A549 (cell line): ENCODE results near the gene KIT. TPM values are rescaled to one million over a fixed set of nuclear protein-coding genes. Genes with fewer than 3 reads are reported as not detected.

Source experiments
- ATAC-seq, 2 experiments: fragments of 200-7000 bp in 1 of 2; fragments of >200 bp in 1 of 2; cut with Nextera tagmentation in 1 of 2; cut with Tn5 transposase in 1 of 2; 3 replicates each; pipeline versions ENCODE4 v1.8.0 to v1.9.1; 2018 to 2020; ENCODE audit warnings: mild to moderate bottlenecking in 1 of 2, moderate library complexity in 1 of 2
- CTCF ChIA-PET: fragments of 300-600 bp; sonication (Branson Sonifier 250); formaldehyde crosslinking; extraction: SDS; loops from one replicate; lab custom pipeline; 2021; ENCODE audit warnings: antibody characterized with exemption, inconsistent platforms; lab: Yijun Ruan, JAX
- POLR2A ChIA-PET: fragments of 350-600 bp; formaldehyde crosslinking; extraction: SDS; loops from one replicate; lab custom pipeline; 2021; ENCODE audit warnings: antibody characterized with exemption, inconsistent platforms; lab: Yijun Ruan, JAX
- DNase-seq, 2 experiments: peaks; one replicate each; pipeline versions ENCODE4 v3.0.0 to v3.0.0-alpha.2; 2011 to 2016; ENCODE audit warnings: low read depth in 1 of 2, low spot score in 1 of 2
- FAIRE-seq: peaks from 2 replicates; lab custom pipeline; 2011; peaks lifted over from hg19 to GRCh38; lab: Jason Lieb, UNC
- H3K27ac ChIP-seq, 2 experiments: fragments of >200 bp; sonication (Bioruptor Twin); formaldehyde crosslinking; 3 replicates each; pipeline ENCODE4 v1.5.1; 2016 to 2017
- H3K4me1 ChIP-seq: fragments of >200 bp; sonication (Bioruptor Twin); formaldehyde crosslinking; 3 replicates; pipeline ENCODE4 v1.6.1; 2016
- H3K4me2 ChIP-seq: fragments of >200 bp; sonication (Bioruptor Twin); formaldehyde crosslinking; 3 replicates; pipeline ENCODE4 v1.6.1; 2016
- H3K4me3 ChIP-seq: fragments of >200 bp; sonication (Bioruptor Twin); formaldehyde crosslinking; 3 replicates; pipeline ENCODE4 v1.5.1; 2016
- H3K9me3 ChIP-seq: fragments of >200 bp; sonication (Bioruptor Twin); formaldehyde crosslinking; 3 replicates; pipeline ENCODE4 v1.6.1; 2016
- CBX8 ChIP-seq: fragments of 200-600 bp; sonication (generic); IDR thresholded peaks from 2 replicates; pipeline ENCODE4 v1.6.1; 2016
- CHD4 ChIP-seq: fragments of 200-600 bp; sonication (generic); IDR thresholded peaks from 2 replicates; pipeline ENCODE4 v1.6.1; 2016; ENCODE audit warnings: antibody characterized with exemption, mild to moderate bottlenecking, borderline replicate concordance
- EHMT2 ChIP-seq: fragments of 200-600 bp; sonication (generic); IDR thresholded peaks from 2 replicates; pipeline ENCODE4 v1.6.1; 2016; ENCODE audit warnings: antibody characterized with exemption, low read depth, mild to moderate bottlenecking, moderate library complexity
- ELK1 ChIP-seq: fragments of 150-350 bp; IDR thresholded peaks from 2 replicates; pipeline ENCODE4 v1.6.1; 2014; ENCODE audit warnings: low read depth, mild to moderate bottlenecking, low read length
- FOSB ChIP-seq: fragments of 250-450 bp; sonication (Bioruptor Pico); IDR thresholded peaks from 2 replicates; pipeline ENCODE4 v1.5.0; 2020; ENCODE audit warnings: mild to moderate bottlenecking, moderate library complexity
- FOSL2 ChIP-seq, 2 experiments: fragments of 450-650 bp in 1 of 2; fragments of >200 bp in 1 of 2; sonication (Bioruptor Twin) in 1 of 2; formaldehyde crosslinking; IDR thresholded peaks; 2 replicates each; pipeline versions ENCODE4 v1.5.0 to v1.6.1; 2016 to 2020; ENCODE audit warnings: mild to moderate bottlenecking in 1 of 2, moderate library complexity in 1 of 2
- FOXS1 ChIP-seq: fragments of 250-450 bp; sonication (Bioruptor Pico); IDR thresholded peaks from 2 replicates; pipeline ENCODE4 v1.5.0; 2020; ENCODE audit warnings: mild to moderate bottlenecking, moderate library complexity
- HDAC2 ChIP-seq: fragments of 200-600 bp; sonication (generic); IDR thresholded peaks from 2 replicates; pipeline ENCODE4 v1.6.1; 2016
- JUNB ChIP-seq: fragments of >200 bp; sonication (Bioruptor Twin); formaldehyde crosslinking; IDR thresholded peaks from 2 replicates; pipeline ENCODE4 v1.6.1; 2016
- KDM5A ChIP-seq: fragments of 200-600 bp; sonication (generic); IDR thresholded peaks from 2 replicates; pipeline ENCODE4 v1.6.1; 2016; ENCODE audit warnings: antibody characterized with exemption, mild to moderate bottlenecking
- MAFK ChIP-seq: fragments of 450-650 bp; IDR thresholded peaks from 2 replicates; pipeline ENCODE4 v1.6.1; 2014; ENCODE audit not compliant: partially characterized antibody
- MAZ ChIP-seq: fragments of 150-350 bp; IDR thresholded peaks from 2 replicates; pipeline ENCODE4 v1.6.1; 2014; ENCODE audit warnings: antibody characterized with exemption, low read depth, low read length, borderline replicate concordance
- NFE2L2 ChIP-seq: fragments of 150-350 bp; conservative IDR thresholded peaks from 2 replicates; pipeline ENCODE4 v1.6.1; 2014; ENCODE audit warnings: low read length
- NPAS2 ChIP-seq: fragments of 250-450 bp; sonication (Bioruptor Pico); IDR thresholded peaks from 2 replicates; pipeline ENCODE4 v1.8.0; 2022; ENCODE audit warnings: mild to moderate bottlenecking, moderate library complexity, borderline replicate concordance
- POLR2A ChIP-seq: IDR thresholded peaks from 2 replicates; pipeline ENCODE4 v1.6.1; 2012; ENCODE audit warnings: mild to moderate bottlenecking, low read length
- RAD21 ChIP-seq, 2 experiments: fragments of >200 bp in 1 of 2; sonication (Bioruptor Twin) in 1 of 2; formaldehyde crosslinking in 1 of 2; IDR thresholded peaks in 1 of 2; conservative IDR thresholded peaks in 1 of 2; 2 replicates in 1 of 2; 3 replicates in 1 of 2; pipeline ENCODE4 v1.6.1; 2012 to 2018; ENCODE audit warnings: inconsistent platforms in 1 of 2
- REST ChIP-seq: fragments of 200-600 bp; sonication (generic); IDR thresholded peaks from 2 replicates; pipeline ENCODE4 v1.6.1; 2016; ENCODE audit warnings: antibody characterized with exemption, mild to moderate bottlenecking, moderate library complexity
- RFX5 ChIP-seq: fragments of 450-650 bp; IDR thresholded peaks from 2 replicates; pipeline ENCODE4 v1.7.1; 2014; ENCODE audit warnings: antibody characterized with exemption, mild to moderate bottlenecking, moderate library complexity
- SMC3 ChIP-seq: fragments of >200 bp; sonication (Bioruptor Twin); formaldehyde crosslinking; IDR thresholded peaks from 3 replicates; pipeline ENCODE4 v1.6.1; 2018; ENCODE audit warnings: inconsistent platforms
- WGBS: methylation state at CpG from one replicate; pipeline ENCODE4 v1.1.6; 2017; ENCODE audit errors: missing lambda C conversion rate; 5-methylcytosine and 5-hydroxymethylcytosine counted together
- polyA plus RNA-seq, 4 experiments: library from polyadenylated mRNA; depleted of rRNA in 3 of 4; stranded (reverse); fragments of >200 nt; fragmentation: RNase III in 1 of 4; extraction: RNeasy Plus Mini Kit Qiagen cat#74134 plus additional on column Dnase treatment in 1 of 4; gene quantifications; 2 replicates in 3 of 4; 3 replicates in 1 of 4; pipeline ENCODE4 v1.2.3, GENCODE V29; 2011 to 2017
- TF ChIP-seq, protein P1 (sequence below): fragments of >200 bp; sonication (Bioruptor Twin); formaldehyde crosslinking; IDR thresholded peaks from 3 replicates; pipeline ENCODE4 v1.6.1; 2016
- TF ChIP-seq, protein P2 (sequence below): fragments of 450-650 bp; IDR thresholded peaks from 2 replicates; pipeline ENCODE4 v1.6.1; 2014; ENCODE audit warnings: antibody characterized with exemption

KIT gene
- polyA plus RNA-seq, 2 of the 4 experiments (the other 2 are of a cell fraction), result not detected

- DNase-seq, result no peak
- FAIRE-seq, result no peak
- no peak overlapping the region for H3K4me2 ChIP-seq
- ChIA-PET POLR2A (no interaction called here), CTCF (no interaction called here)
- H3K9me3 ChIP-seq, result no peaks in the 10 kb centered on the region
- H3K27ac ChIP-seq, result no peak overlapping the region
- 6% methylated on average over 2 of the region's 2 CpGs for WGBS
- TF ChIP-seq HDAC2, result no peak
- TF ChIP-seq FOXS1 (CRISPR knock-in tag), result no peak
- TF ChIP-seq RFX5, result no peak
- TF ChIP-seq, protein P1, sequence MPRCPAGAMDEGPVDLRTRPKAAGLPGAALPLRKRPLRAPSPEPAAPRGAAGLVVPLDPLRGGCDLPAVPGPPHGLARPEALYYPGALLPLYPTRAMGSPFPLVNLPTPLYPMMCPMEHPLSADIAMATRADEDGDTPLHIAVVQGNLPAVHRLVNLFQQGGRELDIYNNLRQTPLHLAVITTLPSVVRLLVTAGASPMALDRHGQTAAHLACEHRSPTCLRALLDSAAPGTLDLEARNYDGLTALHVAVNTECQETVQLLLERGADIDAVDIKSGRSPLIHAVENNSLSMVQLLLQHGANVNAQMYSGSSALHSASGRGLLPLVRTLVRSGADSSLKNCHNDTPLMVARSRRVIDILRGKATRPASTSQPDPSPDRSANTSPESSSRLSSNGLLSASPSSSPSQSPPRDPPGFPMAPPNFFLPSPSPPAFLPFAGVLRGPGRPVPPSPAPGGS, result no peak
- TF ChIP-seq REST, result no peak
- TF ChIP-seq MAZ, result no peak
- TF ChIP-seq POLR2A, result no peak
- no peak for TF ChIP-seq RAD21 (conservative IDR thresholded peaks at IDR 0.05 in 1 of 2, IDR thresholded peaks at IDR 0.05 in 1 of 2)
- no peak for TF ChIP-seq JUNB
- TF ChIP-seq SMC3, result no peak
- no peak for TF ChIP-seq FOSL2 (IDR thresholded peaks at IDR 0.05)
- TF ChIP-seq FOSL2 (CRISPR knock-in tag; IDR thresholded peaks at IDR 0.05), result no peak
- TF ChIP-seq, protein P2, sequence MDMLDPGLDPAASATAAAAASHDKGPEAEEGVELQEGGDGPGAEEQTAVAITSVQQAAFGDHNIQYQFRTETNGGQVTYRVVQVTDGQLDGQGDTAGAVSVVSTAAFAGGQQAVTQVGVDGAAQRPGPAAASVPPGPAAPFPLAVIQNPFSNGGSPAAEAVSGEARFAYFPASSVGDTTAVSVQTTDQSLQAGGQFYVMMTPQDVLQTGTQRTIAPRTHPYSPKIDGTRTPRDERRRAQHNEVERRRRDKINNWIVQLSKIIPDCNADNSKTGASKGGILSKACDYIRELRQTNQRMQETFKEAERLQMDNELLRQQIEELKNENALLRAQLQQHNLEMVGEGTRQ, result no peak
- no peak for TF ChIP-seq CHD4
- no peak for TF ChIP-seq FOSB (CRISPR knock-in tag)
- no peak for TF ChIP-seq NPAS2
- no peak for TF ChIP-seq MAFK
- TF ChIP-seq NFE2L2, result no peak
- no peak for TF ChIP-seq KDM5A
- no peak for TF ChIP-seq CBX8
- no peak for TF ChIP-seq EHMT2
- no peaks in the 10 kb centered on the region for H3K4me1 ChIP-seq
- no peak overlapping the region for H3K4me3 ChIP-seq
- no peak for ATAC-seq
These were observed 96.6 kb downstream of the KIT start for GRCh38 chr4:54754394-54754793.

DNA sequence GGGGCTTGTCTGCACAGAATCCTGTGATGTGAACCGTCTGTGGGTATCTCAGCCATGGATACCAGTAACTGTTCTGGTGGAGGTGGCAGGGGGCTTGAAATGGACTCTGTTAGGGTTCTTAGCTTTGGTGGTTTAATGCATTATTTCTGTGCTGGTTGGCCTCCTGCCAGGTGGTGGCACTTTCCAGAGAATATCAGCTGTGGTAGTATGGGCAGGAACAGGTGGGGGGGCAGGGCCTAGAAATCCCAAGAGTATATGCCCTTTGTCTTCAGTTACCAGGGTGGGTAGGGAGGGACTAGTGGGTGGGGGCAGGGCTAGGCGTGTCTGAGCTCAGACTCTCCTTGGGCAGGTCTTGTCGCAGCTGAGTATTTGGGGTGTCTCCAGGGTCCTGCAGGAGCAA is 106.7 kb downstream of the KIT start:
- FAIRE-seq (no peak), ATAC-seq (no peak), DNase-seq (no peak)
- ChIA-PET POLR2A (no interaction called here), CTCF (no interaction called here)
- WGBS, result no CpG with 5 or more reads among the region's 3 CpGs
- Histone ChIP-seq H3K4me1 (no peaks in the 10 kb centered on the region), H3K4me2 (no peak overlapping the region), H3K27ac (no peak overlapping the region), H3K9me3 (no peaks in the 10 kb centered on the region), H3K4me3 (no peak overlapping the region)
- TF ChIP-seq ELK1, result no peak
- TF ChIP-seq NFE2L2, result no peak
